HepG2 (cell line): ENCODE measurements around the gene RPL36. TPM values are rescaled to one million over a fixed set of nuclear protein-coding genes. Genes with fewer than 3 reads are reported as not detected.

Source experiments
- ARNTL ChIP-seq: sonication (generic); formaldehyde crosslinking; IDR thresholded peaks from 2 replicates; pipeline ENCODE4 v1.4.0; 2020; ENCODE audit warnings: mild to moderate bottlenecking, missing genetic modification reagents
- CBFB ChIP-seq: sonication (generic); formaldehyde crosslinking; IDR thresholded peaks from 2 replicates; pipeline ENCODE4 v1.4.0; 2020; ENCODE audit warnings: missing genetic modification reagents
- CEBPB ChIP-seq: IDR thresholded peaks from 2 replicates; pipeline ENCODE4 v1.6.1; 2011; ENCODE audit warnings: low read depth, low read length, improper control_type of control experiment, borderline replicate concordance
- ELF1 ChIP-seq: sonication (generic); formaldehyde crosslinking; IDR thresholded peaks from 2 replicates; pipeline ENCODE4 v1.4.0; 2020; ENCODE audit warnings: missing genetic modification reagents
- FOXC1 ChIP-seq: sonication (generic); formaldehyde crosslinking; IDR thresholded peaks from 2 replicates; pipeline ENCODE4 v1.8.0; 2022; ENCODE audit warnings: mild to moderate bottlenecking, missing genetic modification reagents, borderline replicate concordance
- FOXM1 ChIP-seq: sonication (generic); formaldehyde crosslinking; IDR thresholded peaks from 2 replicates; pipeline ENCODE4 v1.5.0; 2020; ENCODE audit warnings: missing genetic modification reagents
- HOXA5 ChIP-seq: sonication (generic); formaldehyde crosslinking; IDR thresholded peaks from 2 replicates; pipeline ENCODE4 v1.4.0; 2020; ENCODE audit warnings: missing genetic modification reagents
- JUNB ChIP-seq: sonication (generic); formaldehyde crosslinking; IDR thresholded peaks from 2 replicates; pipeline ENCODE4 v1.8.0; 2022; ENCODE audit warnings: missing genetic modification reagents, mild to moderate bottlenecking, borderline replicate concordance
- MZF1 ChIP-seq: sonication (generic); formaldehyde crosslinking; IDR thresholded peaks from 2 replicates; pipeline ENCODE4 v1.8.1; 2023; ENCODE audit warnings: mild to moderate bottlenecking, missing genetic modification reagents, borderline replicate concordance
- PRMT3 ChIP-seq: sonication (generic); formaldehyde crosslinking; IDR thresholded peaks from 2 replicates; pipeline ENCODE4 v1.8.1; 2022; ENCODE audit warnings: low read depth, mild to moderate bottlenecking, moderate library complexity, missing genetic modification reagents, borderline replicate concordance
- SCMH1 ChIP-seq: sonication (generic); formaldehyde crosslinking; IDR thresholded peaks from 2 replicates; pipeline ENCODE4 v1.9.0; 2021; ENCODE audit warnings: missing genetic modification reagents, mild to moderate bottlenecking, borderline replicate concordance
- SRSF1 ChIP-seq: fragments of 200-400 bp; formaldehyde crosslinking; optimal IDR thresholded peaks from 2 replicates; pipeline ENCODE3; 2017; ENCODE audit warnings: mild to moderate bottlenecking, low read depth, low read length, moderate library complexity
- SUZ12 ChIP-seq: fragments of 150-350 bp; IDR thresholded peaks from 2 replicates; pipeline ENCODE4 v1.6.1; 2014; ENCODE audit warnings: low read depth, low read length
- ZFP36 ChIP-seq: fragments of 150-350 bp; IDR thresholded peaks from 2 replicates; pipeline ENCODE4 v1.6.1; 2018; ENCODE audit warnings: borderline replicate concordance, low read length, low read depth; ENCODE audit not compliant: partially characterized antibody
- ZFX ChIP-seq: sonication (generic); formaldehyde crosslinking; IDR thresholded peaks from 2 replicates; pipeline ENCODE4 v1.4.0; 2020; ENCODE audit warnings: mild to moderate bottlenecking, low read depth, missing genetic modification reagents, moderate library complexity
- ZNF235 ChIP-seq: sonication (generic); formaldehyde crosslinking; IDR thresholded peaks from 2 replicates; pipeline ENCODE4 v1.8.1; 2023; ENCODE audit warnings: mild to moderate bottlenecking, missing genetic modification reagents, borderline replicate concordance
- ZNF34 ChIP-seq: sonication (generic); formaldehyde crosslinking; IDR thresholded peaks from 2 replicates; pipeline ENCODE4 v1.4.0; 2020; ENCODE audit warnings: mild to moderate bottlenecking, missing genetic modification reagents, borderline replicate concordance
- ZNF484 ChIP-seq: sonication (generic); formaldehyde crosslinking; IDR thresholded peaks from 2 replicates; pipeline ENCODE4 v1.5.1; 2020; ENCODE audit warnings: mild to moderate bottlenecking, low read depth, missing genetic modification reagents, borderline replicate concordance
- ZNF619 ChIP-seq: sonication (generic); formaldehyde crosslinking; IDR thresholded peaks from 2 replicates; pipeline ENCODE4 v1.4.0; 2020; ENCODE audit warnings: mild to moderate bottlenecking, missing genetic modification reagents
- polyA plus RNA-seq, 8 experiments: library from polyadenylated mRNA; depleted of rRNA in 3 of 8; stranded (reverse) in 7 of 8; unstranded in 1 of 8; fragments of >200 nt; fragmentation: Illumina TruSeq in 4 of 8; extraction: Trizol in 4 of 8; gene quantifications; 2 replicates each; pipeline versions ENCODE4 v1.2.1 to v1.2.3, GENCODE V29; 2011 to 2016; ENCODE audit warnings: low read depth in 4 of 8, missing spikeins in 1 of 8, mixed read lengths in 1 of 8; ENCODE audit not compliant: insufficient read depth in 1 of 8
- total RNA-seq, 5 experiments: library from RNA; depleted of rRNA; stranded (reverse); fragments of >200 nt; fragmentation: Illumina TruSeq; extraction: Trizol; gene quantifications; 2 replicates each; pipeline ENCODE4 v1.2.3, GENCODE V29; 2016; ENCODE audit warnings: low read depth in 1 of 5
- TF ChIP-seq, protein P1 (sequence below): IDR thresholded peaks from 2 replicates; pipeline ENCODE4 v1.6.1; 2016; ENCODE audit warnings: control low read depth
- TF ChIP-seq, protein P2 (sequence below): sonication (generic); formaldehyde crosslinking; conservative IDR thresholded peaks from 2 replicates; pipeline ENCODE4 v1.4.0; 2020; ENCODE audit warnings: missing genetic modification reagents
- TF ChIP-seq, protein P3 (sequence below): sonication (generic); formaldehyde crosslinking; IDR thresholded peaks from 2 replicates; pipeline ENCODE4 v1.9.0; 2021; ENCODE audit warnings: missing genetic modification reagents, borderline replicate concordance
- TF ChIP-seq, protein P4 (sequence below): fragments of 450-650 bp; IDR thresholded peaks from 2 replicates; pipeline ENCODE4 v1.6.1; 2017; ENCODE audit warnings: mild to moderate bottlenecking

RPL36 gene
- total and polyA plus RNA-seq, 2 of the 13 experiments (the other 11 are each of a cell fraction or from before 2014, with no cell fraction given) = 706 to 740 TPM

DNA sequence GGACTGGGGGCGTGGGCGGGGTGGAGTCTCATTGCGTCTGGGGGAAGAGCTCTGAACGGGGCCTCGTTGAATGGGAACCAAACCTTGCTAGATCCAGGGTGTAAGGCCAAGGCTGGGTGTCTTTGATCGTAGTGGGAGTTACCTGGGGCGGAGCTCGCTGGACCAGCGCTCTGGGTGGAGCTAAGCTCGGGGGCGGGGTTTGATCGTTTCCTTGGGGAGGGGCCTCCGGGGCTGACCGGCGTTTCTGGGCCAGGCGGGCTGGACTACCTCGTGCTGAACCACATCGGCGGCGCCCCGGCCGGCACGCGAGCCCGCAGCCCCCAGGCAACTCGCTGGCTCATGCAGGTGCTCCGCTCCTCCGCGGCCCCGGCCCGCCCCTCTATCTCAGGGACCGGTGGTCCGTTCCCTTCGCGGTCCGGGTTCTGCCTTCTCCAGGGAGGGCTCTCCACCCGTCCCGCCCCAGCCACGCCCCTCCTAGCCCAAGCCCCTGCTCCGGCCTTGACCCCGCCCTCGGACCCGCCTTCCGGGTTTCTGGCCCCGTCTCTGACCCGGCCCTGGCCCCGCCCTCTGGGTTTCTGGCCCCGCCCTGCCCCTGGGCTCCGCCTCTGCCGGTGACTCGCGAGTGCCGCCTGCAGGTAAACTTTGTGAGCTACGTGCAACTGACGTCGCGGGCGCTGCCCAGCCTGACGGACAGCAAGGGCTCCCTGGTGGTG, 3.3 kb upstream of the RPL36 start (continued):
- TF ChIP-seq ZNF484 (CRISPR knock-in tag) = no peak
- peak; percentile 81; the same call in 1 of the 2 replicates for TF ChIP-seq ZNF619 (CRISPR knock-in tag)
- no peak for TF ChIP-seq ZNF34
- TF ChIP-seq FOXC1 = no peak
- no peak for TF ChIP-seq SCMH1 (CRISPR knock-in tag)
- TF ChIP-seq, protein P1, sequence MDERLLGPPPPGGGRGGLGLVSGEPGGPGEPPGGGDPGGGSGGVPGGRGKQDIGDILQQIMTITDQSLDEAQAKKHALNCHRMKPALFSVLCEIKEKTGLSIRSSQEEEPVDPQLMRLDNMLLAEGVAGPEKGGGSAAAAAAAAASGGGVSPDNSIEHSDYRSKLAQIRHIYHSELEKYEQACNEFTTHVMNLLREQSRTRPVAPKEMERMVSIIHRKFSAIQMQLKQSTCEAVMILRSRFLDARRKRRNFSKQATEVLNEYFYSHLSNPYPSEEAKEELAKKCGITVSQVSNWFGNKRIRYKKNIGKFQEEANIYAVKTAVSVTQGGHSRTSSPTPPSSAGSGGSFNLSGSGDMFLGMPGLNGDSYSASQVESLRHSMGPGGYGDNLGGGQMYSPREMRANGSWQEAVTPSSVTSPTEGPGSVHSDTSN (CRISPR knock-in tag) = no peak
- no peak for TF ChIP-seq SRSF1
- no peak for TF ChIP-seq CEBPB
- no peak for TF ChIP-seq MZF1
- TF ChIP-seq JUNB (CRISPR knock-in tag) = no peak
- TF ChIP-seq PRMT3 (CRISPR knock-in tag) = no peak
- TF ChIP-seq ZFP36 = peak; percentile 97
- no peak for TF ChIP-seq ARNTL (CRISPR knock-in tag)
- TF ChIP-seq ZFX (CRISPR knock-in tag) = peak; percentile 57
- TF ChIP-seq ZNF235 (CRISPR knock-in tag) = no peak
- no peak for TF ChIP-seq CBFB (CRISPR knock-in tag)
- TF ChIP-seq, protein P2, sequence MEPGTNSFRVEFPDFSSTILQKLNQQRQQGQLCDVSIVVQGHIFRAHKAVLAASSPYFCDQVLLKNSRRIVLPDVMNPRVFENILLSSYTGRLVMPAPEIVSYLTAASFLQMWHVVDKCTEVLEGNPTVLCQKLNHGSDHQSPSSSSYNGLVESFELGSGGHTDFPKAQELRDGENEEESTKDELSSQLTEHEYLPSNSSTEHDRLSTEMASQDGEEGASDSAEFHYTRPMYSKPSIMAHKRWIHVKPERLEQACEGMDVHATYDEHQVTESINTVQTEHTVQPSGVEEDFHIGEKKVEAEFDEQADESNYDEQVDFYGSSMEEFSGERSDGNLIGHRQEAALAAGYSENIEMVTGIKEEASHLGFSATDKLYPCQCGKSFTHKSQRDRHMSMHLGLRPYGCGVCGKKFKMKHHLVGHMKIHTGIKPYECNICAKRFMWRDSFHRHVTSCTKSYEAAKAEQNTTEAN = no peak
- peak; percentile 52; the same call in 1 of the 2 replicates for TF ChIP-seq HOXA5
- TF ChIP-seq, protein P3, sequence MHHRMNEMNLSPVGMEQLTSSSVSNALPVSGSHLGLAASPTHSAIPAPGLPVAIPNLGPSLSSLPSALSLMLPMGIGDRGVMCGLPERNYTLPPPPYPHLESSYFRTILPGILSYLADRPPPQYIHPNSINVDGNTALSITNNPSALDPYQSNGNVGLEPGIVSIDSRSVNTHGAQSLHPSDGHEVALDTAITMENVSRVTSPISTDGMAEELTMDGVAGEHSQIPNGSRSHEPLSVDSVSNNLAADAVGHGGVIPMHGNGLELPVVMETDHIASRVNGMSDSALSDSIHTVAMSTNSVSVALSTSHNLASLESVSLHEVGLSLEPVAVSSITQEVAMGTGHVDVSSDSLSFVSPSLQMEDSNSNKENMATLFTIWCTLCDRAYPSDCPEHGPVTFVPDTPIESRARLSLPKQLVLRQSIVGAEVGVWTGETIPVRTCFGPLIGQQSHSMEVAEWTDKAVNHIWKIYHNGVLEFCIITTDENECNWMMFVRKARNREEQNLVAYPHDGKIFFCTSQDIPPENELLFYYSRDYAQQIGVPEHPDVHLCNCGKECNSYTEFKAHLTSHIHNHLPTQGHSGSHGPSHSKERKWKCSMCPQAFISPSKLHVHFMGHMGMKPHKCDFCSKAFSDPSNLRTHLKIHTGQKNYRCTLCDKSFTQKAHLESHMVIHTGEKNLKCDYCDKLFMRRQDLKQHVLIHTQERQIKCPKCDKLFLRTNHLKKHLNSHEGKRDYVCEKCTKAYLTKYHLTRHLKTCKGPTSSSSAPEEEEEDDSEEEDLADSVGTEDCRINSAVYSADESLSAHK (CRISPR knock-in tag) = no peak
- TF ChIP-seq FOXM1 (CRISPR knock-in tag) = no peak
- TF ChIP-seq ELF1 (CRISPR knock-in tag) = peak; percentile 94
- TF ChIP-seq, protein P4, sequence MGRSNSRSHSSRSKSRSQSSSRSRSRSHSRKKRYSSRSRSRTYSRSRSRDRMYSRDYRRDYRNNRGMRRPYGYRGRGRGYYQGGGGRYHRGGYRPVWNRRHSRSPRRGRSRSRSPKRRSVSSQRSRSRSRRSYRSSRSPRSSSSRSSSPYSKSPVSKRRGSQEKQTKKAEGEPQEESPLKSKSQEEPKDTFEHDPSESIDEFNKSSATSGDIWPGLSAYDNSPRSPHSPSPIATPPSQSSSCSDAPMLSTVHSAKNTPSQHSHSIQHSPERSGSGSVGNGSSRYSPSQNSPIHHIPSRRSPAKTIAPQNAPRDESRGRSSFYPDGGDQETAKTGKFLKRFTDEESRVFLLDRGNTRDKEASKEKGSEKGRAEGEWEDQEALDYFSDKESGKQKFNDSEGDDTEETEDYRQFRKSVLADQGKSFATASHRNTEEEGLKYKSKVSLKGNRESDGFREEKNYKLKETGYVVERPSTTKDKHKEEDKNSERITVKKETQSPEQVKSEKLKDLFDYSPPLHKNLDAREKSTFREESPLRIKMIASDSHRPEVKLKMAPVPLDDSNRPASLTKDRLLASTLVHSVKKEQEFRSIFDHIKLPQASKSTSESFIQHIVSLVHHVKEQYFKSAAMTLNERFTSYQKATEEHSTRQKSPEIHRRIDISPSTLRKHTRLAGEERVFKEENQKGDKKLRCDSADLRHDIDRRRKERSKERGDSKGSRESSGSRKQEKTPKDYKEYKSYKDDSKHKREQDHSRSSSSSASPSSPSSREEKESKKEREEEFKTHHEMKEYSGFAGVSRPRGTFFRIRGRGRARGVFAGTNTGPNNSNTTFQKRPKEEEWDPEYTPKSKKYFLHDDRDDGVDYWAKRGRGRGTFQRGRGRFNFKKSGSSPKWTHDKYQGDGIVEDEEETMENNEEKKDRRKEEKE = no peak
- TF ChIP-seq SUZ12 = no peak
